GM20000 (cell line): ENCODE data around the gene KLHL2.
"Not testable (repeated sequence)": the region's sequence is repeated elsewhere in the genome, so short reads cannot be mapped to it uniquely, and the experiment has no call there.

Experiments
- DNase-seq: peaks from one replicate; pipeline ENCODE4 v3.0.0; 2012; ENCODE audit warnings: low spot score
- TF ChIP-seq, protein P1 (sequence below): IDR thresholded peaks from 2 replicates; pipeline ENCODE4 v1.5.1; 2012; ENCODE audit warnings: mild to moderate bottlenecking, control low read depth; ENCODE audit errors: extremely low read depth, missing control alignments

Gene KLHL2, protein sequence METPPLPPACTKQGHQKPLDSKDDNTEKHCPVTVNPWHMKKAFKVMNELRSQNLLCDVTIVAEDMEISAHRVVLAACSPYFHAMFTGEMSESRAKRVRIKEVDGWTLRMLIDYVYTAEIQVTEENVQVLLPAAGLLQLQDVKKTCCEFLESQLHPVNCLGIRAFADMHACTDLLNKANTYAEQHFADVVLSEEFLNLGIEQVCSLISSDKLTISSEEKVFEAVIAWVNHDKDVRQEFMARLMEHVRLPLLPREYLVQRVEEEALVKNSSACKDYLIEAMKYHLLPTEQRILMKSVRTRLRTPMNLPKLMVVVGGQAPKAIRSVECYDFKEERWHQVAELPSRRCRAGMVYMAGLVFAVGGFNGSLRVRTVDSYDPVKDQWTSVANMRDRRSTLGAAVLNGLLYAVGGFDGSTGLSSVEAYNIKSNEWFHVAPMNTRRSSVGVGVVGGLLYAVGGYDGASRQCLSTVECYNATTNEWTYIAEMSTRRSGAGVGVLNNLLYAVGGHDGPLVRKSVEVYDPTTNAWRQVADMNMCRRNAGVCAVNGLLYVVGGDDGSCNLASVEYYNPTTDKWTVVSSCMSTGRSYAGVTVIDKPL

DNA sequence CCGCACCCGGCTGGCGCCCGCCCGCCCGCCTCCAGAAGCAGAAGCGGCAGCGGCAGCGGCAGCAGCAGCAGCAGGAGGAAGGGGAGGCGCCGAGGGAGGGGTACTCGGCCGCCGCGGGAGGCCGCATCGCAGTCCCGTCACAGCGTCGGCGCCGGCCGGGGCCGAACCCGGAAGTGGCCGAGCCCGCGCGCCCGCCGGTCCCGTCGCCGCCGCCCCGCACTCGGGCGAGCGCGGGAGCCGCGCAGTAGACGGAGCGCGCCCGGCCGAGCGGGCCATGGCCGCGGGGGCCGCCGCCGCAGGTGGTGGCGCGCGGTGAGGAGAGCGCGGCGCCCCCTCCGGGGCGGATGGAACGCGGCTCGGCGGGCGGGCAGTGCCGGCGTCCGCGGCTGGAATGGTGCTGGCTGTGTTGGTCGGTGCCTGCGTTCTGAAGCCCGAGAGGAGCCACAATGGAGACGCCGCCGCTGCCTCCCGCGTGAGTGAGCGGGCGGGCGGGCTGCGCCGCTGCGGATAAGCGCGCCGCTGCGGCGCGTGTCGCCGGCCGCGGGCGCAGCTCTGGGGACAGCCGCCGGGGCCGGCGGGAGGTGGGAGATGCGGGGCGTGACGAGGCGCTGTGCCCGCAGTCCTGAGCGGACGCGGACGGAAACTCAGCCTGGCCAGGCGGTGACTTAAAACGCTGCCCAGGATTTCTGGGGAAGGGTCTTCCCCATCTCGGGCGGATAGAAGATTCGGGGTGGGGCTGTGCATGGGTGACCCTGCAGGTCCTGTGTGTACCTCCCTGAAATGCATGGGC is at the start of gene KLHL2:
KLHL2 (plus strand) TSS at position 131 of the 790 bp plus-strand sequence; CDS start at position 447, 316 bp downstream.
- peak; percentile 95 for DNase-seq
- TF ChIP-seq, protein P1, sequence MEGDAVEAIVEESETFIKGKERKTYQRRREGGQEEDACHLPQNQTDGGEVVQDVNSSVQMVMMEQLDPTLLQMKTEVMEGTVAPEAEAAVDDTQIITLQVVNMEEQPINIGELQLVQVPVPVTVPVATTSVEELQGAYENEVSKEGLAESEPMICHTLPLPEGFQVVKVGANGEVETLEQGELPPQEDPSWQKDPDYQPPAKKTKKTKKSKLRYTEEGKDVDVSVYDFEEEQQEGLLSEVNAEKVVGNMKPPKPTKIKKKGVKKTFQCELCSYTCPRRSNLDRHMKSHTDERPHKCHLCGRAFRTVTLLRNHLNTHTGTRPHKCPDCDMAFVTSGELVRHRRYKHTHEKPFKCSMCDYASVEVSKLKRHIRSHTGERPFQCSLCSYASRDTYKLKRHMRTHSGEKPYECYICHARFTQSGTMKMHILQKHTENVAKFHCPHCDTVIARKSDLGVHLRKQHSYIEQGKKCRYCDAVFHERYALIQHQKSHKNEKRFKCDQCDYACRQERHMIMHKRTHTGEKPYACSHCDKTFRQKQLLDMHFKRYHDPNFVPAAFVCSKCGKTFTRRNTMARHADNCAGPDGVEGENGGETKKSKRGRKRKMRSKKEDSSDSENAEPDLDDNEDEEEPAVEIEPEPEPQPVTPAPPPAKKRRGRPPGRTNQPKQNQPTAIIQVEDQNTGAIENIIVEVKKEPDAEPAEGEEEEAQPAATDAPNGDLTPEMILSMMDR, result no peak

DNA sequence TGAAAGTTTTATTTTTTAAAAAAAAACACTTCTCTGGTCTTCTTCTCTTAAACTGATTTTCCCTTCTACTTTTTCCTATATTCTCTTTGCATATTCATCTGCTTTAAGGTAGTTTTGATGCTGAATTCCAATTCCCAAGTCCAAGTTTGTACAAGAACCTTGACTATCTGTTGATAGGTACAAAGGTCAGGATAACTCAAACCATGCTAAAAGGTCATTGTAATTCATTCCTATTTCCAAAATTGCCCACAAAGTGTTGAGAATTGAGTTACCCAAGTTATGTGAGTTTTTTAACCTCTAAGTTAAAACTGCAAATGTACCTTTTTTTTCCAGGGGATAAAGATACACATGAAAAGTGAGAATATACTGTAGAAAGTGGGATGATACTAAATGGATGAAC is 48.6 kb upstream of the KLHL2 start:
- DNase-seq, result no peak
- TF ChIP-seq, protein P1, result no peak

DNA sequence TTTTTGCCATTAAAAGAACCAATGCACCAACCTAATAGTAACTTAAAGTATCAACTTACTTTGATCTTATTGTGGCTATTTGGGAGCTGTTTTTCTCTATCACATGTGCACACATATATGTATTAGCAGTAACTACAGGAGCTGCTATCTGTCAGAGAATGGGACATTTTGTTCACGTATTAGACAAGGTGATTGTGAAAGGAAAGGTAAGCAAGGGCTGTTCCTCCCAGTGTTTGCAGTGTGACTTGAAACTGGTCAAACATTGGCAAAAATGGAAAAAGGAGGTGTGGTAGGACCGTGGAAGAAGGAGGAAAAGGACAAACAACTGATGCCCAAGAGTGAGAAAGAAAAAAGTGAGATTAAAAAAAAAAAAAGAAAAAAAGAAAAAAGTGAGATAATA is 43.1 kb upstream of the KLHL2 start:
- TF ChIP-seq, protein P1, result no peak
- no peak for DNase-seq

DNA sequence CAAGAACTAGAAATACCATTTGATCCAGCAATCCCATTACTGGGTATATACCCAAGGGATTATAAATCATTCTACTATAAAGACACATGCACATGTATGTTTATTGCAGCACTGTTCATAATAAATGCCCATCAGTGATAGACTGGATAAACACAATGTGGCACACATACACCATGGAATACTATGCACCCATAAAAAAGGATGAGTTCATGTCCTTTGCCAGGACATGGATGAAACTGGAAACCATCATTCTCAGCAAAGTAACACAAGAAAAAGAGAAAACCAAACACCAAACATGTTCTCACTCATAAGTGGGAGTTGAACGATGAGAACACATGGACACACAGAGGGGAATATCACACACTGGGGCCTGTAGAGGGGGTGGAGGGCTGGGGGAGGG is 40.5 kb upstream of the KLHL2 start:
- not testable (repeated sequence) for DNase-seq

DNA sequence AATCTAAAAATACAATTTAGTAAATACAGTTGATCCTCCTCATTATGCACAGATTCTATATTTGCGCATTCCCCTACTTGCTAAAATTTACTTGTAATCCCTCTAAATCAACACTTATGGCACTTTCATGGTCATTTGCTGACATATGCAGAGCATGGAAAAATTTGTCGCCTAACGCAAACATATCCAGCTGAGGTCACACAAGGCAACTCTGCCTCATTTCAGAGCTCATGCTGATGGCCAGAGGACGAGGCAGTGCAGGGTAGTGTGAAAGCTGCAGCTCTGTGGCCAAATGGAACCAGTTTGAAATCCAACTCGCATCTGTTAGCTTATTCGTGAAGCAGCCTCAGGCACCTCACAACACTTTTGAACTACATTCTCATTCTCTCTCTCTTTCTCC is 39.7 kb upstream of the KLHL2 start:
- TF ChIP-seq, protein P1, result no peak
- no peak for DNase-seq

DNA sequence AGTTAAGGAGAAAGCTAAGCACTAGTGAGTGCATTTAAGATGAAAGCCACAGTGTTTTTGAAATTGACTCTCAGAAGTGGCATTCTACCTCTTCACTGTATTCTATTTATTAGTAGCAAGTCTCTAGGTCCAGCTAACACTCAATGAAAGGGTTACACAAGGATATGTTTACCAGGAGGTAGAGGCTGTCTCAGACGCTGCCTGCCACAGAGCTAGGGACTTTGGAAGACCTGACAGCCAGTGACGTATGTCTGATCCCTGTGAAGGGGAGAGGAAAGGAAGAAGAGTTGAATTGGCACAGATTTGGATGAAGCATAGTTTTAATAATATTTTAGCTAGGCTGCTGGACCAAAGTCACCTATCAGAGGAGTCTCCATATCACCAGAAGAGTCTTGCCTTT is 36.5 kb upstream of the KLHL2 start:
- TF ChIP-seq, protein P1, result no peak
- no peak for DNase-seq

DNA sequence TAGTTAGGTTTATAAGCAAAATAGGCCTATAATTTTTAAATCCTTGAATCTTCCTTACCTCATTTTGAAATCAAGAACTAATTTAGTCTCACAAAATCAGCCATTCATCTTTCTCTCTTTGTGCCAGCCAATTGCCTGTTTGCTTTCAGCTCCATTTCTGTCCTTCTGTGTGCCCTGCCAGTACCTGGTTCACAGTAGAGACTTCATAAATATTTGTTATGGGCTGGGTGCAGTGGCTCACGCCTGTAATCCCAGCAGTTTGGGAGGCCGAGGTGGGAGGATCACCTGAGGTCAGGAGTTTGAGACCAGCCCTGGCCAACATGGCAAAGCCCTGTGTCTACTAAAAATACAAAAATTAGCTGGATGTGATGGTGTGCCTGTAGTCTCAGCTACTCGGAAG is 31.9 kb upstream of the KLHL2 start:
- not testable (repeated sequence) for DNase-seq

DNA sequence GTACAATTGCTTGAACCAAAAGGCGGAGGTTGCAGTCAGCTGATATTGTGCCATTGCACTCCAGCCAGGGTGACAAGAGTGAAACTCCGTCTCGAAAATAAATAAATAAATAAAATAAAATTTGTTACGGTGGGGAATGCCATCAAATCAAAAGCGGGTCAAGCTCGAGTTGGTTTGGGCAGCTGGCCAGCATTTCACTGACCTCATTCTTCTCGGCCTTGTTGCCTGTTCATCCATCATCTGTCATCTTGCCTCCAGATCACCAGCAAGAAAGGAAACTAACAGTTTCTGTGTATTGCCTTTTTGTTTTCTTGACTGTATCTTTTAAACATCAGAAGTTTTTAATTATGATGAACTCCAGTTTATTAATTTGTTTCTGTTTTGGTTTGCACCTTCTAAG is 31.5 kb upstream of the KLHL2 start:
- TF ChIP-seq, protein P1, result no peak
- no peak for DNase-seq
